ENCODE results near the gene ZNF592. TPM values are rescaled to one million over a fixed set of nuclear protein-coding genes. Genes with fewer than 3 reads are reported as not detected.

Gene ZNF592
- total RNA-seq, 1 experiment from 2014 or later, result 6.6 TPM

DNA sequence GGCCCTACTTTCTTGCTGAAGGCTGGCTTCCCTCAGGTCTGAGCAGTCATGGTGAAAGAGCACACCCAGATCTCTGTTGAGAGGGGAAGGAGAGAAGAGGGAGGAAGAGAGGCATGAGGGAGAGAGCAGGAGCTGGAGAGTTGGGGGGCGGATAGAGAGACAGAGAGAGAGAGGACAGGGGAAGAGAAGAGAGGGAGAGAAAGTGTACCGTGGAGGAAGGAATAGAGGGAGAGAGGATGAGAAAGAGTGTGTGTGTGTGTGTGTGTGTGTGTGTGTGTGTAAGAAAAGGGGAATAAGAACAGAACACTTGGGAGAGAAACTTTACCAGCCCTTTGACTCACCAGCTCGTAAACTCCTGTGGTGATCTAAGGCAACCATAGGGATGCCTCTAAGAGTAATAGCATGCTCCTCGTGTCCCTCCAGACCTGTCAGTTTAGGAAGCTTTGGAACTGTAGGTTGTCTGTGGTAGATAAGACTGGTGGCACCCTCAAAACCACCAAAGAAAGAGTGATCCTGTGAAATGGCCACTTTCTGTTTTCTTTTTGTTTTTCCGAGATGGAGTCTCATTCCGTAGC lies 18.2 kb downstream of the ZNF592 start:
- in situ Hi-C loops (cut with HindIII; ENCODE audit: low sequenced_read_pairs), result no loop called here

DNA sequence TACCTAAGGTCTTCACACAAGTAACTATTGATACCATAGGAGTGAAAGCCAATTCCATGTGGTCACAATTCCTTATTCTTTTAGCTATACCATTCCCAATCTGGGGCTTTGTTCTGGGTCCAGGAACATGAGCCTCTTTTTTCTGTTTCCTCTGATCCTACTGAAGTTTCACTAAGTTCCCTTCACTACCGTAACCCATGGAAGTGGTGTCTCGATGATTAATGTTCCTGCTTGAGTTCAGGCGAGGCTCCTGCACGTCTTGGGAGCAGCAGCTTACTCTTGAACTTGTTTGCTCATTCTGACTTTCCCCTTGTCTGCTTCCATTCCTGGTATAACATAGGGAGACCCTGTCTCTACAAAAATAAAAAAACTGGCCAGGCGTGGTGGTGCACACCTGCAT lies 23.6 kb downstream of the ZNF592 start:
- no peak for DNase-seq (ENCODE audit: low spot score)
- in situ Hi-C loops (cut with HindIII; ENCODE audit: low sequenced_read_pairs), result no loop called here

More for the DNA sequence above, 18.2 kb downstream of the ZNF592 start:
- no peak for DNase-seq (ENCODE audit: low spot score)

DNA sequence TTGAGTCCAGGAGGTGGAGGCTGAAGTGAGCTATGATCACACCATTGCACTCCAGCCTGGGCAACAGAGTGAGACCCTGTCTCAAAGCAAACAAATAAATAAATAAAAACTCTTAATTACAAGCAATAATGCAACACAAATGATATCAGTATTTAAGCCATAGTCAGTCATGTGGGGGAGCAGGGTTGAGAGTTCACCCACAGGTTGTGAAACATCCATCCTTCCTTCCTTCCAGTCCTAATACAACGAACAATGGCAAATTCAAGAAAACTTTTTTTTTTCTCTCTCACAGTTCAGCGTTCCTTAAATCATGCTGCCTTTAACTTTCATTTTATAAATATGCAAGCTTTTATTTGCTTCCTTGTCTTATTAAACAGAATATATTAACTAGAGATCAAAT lies 24.1 kb downstream of the ZNF592 start:
- no peak for DNase-seq (ENCODE audit: low spot score)
- in situ Hi-C loops (cut with HindIII; ENCODE audit: low sequenced_read_pairs), result no loop called here

DNA sequence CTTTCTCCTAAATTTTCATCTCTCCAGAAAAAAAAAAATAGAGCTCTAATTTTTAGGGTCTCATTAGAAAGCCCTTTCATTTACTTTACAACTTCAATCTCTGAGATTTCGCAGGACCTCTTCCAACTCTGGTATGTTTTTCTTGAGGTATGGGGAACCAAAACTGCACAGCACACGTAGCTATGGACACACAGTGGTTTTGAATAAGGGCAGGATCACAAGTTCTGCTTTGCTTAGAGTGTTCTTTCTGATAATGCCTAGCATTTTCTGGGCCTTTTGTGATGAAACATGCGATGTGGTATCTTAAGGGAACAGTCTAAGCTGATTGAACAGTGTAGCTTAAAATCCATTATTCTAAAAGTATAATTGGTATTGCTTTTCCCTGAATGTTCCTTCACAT lies 25.3 kb downstream of the ZNF592 start:
- in situ Hi-C loops (cut with HindIII; ENCODE audit: low sequenced_read_pairs), result no loop called here

DNA sequence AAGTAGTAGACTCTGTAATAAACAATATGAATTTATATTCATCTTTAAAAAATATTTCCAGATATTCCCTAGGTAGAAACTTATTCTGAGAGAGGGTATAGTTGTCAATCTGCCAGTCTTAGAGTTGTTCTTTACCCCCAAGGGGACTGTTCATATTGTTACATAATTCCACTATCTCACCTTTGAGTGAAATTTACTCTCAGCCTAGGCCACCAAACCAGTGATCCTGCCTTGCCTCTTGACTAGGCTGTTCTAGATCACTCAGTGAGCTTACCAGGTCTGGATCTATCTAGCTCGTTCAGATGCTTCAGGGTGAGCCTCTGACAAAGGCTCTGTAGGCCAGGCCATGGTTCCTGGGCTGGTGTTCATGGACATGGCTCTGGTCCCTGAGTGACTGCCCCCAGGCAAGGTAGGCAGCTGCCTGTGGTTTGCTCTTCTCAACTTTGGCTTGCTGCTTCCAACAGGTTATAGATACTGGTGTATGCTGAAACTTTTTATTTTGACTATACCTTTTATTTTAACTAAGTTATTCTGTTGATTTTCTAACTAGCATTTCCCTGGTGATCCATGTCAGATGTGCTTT lies 27.6 kb downstream of the ZNF592 start:
- in situ Hi-C loops (cut with HindIII; ENCODE audit: low sequenced_read_pairs), result no loop called here
- no peak for DNase-seq (ENCODE audit: low spot score)

More for the DNA sequence above, 25.3 kb downstream of the ZNF592 start:
- DNase-seq (ENCODE audit: low spot score), result no peak

DNA sequence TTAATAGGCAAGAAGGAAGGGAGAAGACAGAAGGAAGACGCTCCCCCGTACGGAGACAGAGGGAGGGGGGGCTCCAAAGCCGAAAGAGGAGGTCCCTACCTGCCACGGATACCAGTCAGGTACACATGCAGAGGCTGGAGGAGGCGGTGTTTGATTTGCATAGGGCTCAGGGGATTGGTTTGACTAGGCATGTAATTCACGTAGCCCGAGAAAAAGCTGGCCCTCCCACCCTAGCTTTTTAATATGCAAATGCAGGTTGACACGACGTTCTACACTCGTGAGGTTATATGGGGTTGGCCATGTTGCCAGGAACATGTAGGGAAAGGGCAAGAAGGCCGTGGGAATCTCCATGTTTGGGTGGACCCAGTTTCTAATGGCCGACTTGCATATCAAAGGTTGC lies 29.8 kb downstream of the ZNF592 start:
- DNase-seq (ENCODE audit: low spot score), result no peak
- in situ Hi-C loops (cut with HindIII; ENCODE audit: low sequenced_read_pairs), result no loop called here

DNA sequence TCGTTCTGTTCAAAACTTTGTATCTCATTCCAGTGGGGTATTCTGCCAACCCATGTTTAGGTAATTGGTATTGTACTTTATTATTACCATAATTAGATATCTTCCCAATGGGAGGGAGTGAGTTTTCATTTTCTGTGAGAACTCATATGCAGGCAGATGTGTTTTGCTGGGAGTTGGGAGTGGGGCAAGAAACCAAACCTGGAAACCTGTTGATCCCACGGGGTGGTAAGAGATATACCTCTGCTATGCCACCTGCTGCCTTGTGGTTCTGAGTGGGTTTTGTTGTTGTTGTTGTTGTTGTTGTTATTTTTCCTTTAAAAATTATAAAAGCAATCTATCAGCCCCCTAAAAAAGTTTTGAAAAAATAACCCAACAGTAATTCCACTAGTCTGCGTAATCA lies 32.1 kb downstream of the ZNF592 start:
- DNase-seq (ENCODE audit: low spot score), result no peak
- in situ Hi-C loops (cut with HindIII; ENCODE audit: low sequenced_read_pairs), result no loop called here

DNA sequence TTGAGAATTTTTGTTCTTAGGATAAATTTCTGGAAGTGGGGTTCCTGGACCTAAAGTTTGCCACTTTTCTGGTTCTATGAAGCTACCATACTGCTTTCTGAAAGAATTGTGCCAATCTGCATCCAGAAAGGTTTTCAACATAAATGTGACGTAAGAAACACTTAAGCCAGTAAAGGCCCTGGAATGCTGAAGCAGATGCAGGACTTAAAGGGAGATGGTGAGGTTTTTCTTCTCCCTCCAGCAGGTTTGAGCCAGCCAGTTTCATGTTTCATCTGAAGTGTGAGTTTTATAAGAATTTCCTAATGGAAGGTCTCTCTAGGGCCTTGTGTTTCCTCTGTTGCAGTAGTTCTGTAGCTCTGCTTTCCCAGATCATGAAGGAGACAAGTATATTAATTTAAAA lies 33.1 kb downstream of the ZNF592 start:
- DNase-seq (ENCODE audit: low spot score), result no peak
- in situ Hi-C loops (cut with HindIII; ENCODE audit: low sequenced_read_pairs), result no loop called here

DNA sequence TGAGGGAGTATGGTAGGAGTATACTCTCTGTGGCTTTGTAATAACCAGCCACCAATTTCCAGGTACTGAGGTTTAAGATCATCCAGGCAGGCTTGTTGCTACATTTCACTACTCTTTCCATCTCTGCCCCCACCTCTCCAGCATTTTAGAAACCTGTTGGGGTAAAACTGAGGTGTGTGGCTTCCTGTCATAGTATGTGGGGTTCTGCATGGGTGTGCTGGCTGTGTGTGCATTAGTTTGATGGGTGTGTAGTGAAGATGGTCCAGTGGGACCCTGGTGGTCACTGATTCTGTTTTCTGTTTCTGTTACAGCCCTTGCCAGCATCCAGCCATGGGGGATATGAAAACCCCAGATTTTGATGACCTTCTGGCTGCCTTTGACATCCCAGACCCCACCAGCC lies 34.0 kb downstream of the ZNF592 start:
- in situ Hi-C loops (cut with HindIII; ENCODE audit: low sequenced_read_pairs), result no loop called here

DNA sequence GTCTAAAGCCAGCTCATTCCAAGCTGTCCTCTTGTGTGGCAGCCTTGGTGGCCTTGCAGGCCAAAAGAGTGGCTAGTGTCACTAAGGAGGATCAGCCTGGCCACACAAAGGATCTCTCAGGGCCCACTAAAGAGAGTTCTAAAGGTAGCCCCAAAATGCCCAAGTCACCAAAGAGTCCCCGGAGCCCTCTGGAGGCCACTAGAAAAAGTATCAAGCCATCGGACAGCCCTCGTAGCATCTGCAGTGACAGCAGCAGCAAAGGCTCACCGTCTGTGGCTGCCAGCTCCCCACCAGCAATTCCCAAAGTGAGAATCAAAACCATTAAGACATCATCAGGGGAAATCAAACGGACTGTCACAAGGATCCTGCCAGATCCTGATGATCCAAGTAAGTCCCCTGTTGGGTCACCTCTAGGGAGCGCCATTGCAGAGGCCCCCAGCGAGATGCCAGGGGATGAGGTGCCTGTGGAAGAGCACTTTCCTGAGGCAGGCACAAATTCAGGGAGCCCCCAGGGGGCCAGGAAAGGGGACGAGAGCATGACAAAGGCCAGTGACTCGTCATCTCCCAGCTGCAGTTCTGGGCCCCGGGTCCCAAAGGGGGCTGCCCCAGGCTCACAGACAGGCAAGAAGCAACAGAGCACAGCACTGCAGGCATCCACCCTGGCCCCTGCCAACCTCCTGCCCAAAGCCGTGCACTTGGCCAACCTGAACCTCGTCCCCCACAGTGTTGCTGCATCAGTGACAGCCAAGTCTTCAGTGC lies 35.3 kb downstream of the ZNF592 start:
- DNase-seq (ENCODE audit: low spot score), result peak; percentile 75
- in situ Hi-C loops (cut with HindIII; ENCODE audit: low sequenced_read_pairs), result no loop called here

More for the DNA sequence above, 34.0 kb downstream of the ZNF592 start:
- DNase-seq (ENCODE audit: low spot score), result no peak

DNA sequence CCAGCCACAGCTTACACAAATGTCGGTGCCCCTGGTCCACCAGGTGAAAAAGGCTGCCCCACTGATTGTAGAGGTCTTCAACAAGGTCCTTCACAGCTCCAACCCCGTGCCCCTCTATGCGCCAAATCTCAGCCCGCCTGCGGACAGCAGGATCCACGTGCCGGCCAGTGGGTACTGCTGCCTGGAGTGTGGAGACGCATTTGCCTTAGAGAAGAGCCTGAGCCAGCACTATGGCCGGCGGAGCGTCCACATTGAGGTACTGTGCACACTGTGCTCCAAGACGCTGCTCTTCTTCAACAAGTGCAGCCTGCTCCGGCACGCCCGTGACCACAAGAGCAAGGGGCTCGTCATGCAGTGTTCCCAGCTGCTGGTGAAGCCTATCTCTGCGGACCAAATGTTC lies 35.9 kb downstream of the ZNF592 start:
- no peak for DNase-seq (ENCODE audit: low spot score)
- in situ Hi-C loops (cut with HindIII; ENCODE audit: low sequenced_read_pairs), result no loop called here

DNA sequence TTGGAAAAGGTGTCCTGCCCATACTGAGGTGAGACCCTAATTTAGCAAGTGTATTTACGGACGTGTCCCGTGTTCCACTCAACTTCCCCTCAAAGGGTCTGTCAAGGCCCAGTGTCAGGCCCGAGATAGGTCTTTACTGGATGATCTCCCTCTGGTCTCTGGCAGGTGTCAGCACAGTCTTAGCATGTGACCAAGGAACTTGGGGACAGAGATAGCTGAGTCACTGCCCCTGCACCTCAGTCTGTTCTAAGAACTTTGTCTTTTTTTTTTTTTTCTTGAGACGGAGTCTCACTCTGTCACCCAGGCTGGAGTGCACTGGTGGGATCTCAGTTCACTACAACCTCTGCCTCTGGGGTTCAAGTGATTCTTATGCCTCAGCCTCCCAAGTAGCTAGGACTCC lies 36.7 kb downstream of the ZNF592 start:
- DNase-seq (ENCODE audit: low spot score), result no peak
- in situ Hi-C loops (cut with HindIII; ENCODE audit: low sequenced_read_pairs), result no loop called here

DNA sequence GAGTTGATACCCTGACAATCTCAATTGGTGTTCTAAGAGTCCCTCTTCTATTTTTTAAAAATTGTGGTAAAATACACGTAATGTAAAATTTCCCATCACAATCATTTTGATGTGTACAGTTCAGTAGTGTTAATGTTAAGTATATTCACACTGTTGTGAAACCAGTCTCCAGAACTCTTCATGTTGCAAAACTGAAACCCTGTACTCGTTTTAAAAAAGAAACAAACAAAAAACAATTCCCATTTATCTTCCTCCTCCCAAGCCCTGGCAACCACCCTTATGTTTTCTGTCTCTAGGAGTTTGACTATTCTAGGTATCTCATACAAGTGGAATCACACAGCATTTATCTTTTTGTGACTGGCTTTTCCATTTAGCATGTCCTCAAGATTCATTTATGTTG lies 40.1 kb downstream of the ZNF592 start:
- no peak for DNase-seq (ENCODE audit: low spot score)
- in situ Hi-C loops (cut with HindIII; ENCODE audit: low sequenced_read_pairs), result no loop called here

DNA sequence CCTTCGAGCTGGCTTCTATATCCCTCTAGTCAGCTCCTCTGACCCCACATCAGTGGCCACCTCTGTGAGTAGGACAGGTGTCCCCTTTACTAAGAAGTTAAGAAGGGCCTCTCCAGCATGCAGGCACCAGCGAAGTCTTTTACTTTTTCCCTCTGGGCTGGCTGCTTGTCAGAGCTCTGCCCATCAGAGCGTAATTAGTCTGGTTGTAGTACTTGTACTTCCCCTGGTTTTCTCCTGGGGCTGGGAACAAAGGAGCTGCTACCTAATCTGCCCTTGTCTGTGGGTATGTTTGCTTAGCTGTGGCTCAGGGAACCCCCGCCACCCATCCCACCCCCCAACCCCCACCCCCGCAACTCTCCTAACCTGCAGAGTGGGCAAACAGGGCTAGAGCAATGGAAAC lies 41.4 kb downstream of the ZNF592 start:
- in situ Hi-C loops (cut with HindIII; ENCODE audit: low sequenced_read_pairs), result no loop called here
- no peak for DNase-seq (ENCODE audit: low spot score)

DNA sequence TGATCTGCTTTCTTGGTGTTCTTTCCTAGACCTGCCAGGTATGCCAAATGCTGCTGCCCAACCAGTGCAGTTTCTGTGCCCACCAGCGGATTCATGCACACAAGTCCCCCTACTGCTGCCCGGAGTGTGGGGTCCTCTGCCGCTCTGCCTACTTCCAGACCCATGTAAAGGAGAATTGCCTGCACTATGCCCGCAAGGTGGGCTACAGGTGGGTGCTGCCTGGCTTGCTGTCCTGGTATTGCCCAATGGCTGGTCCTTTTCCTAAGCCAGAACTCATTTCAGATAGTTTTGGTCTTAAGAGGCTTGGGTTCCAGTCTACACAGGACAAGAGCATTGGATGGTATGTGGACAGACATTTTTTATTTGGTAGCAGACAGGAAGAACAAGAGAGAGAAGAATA lies 42.3 kb downstream of the ZNF592 start:
- no peak for DNase-seq (ENCODE audit: low spot score)
- in situ Hi-C loops (cut with HindIII; ENCODE audit: low sequenced_read_pairs), result no loop called here

DNA sequence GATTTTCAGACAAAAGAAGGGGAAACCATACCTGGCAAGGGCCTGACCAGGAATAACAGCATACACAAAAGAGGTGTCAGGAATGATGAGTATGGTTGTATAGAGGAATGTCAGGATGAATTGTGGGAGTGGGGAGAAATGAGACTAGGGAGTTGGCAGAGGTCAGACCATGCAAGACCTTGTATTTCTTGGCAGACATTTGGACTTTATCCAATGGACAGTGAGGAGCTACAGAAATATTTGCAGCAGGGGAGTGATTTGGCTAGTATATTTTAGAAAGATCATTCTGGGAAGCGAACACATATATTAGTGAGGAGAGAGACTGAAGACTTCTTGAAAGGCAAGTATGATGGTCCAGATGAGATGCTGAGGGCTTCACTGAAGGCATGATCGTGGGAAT lies 43.4 kb downstream of the ZNF592 start:
- in situ Hi-C loops (cut with HindIII; ENCODE audit: low sequenced_read_pairs), result no loop called here
- DNase-seq (ENCODE audit: low spot score), result no peak

DNA sequence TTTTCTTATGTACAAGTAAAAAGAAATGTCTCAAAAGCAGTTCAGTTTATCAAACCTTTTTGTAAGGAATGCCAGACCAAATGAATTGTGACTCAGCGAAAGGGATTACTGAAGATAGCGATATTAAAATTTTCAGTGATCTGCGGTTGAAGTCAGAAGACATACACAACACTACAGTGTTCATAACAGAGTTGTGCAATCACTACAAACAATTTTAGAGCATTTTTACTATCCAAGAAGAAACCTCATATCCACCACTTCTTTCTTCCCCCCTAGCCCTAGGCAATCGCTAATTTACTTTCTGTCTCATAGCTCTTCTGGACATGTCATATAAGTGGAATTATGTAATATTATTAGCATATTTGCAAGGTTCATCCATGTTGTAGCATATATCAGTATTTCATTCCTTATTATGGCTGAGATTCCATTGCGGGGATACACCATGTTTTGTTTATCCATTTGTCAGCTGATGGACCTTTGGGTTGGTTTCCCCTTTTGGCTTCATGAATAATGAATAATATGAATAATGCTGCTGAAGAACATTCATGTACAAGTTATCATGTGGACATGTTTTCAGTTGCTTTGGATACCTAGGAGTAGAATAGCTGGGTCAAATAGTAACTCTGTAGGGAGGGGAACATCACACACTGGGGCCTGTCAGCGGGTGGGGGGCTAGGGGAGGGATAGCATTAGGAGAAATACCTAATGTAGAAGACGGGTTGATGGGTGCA lies 45.2 kb downstream of the ZNF592 start:
- in situ Hi-C loops (cut with HindIII; ENCODE audit: low sequenced_read_pairs), result no loop called here
- DNase-seq (ENCODE audit: low spot score), result no peak

DNA sequence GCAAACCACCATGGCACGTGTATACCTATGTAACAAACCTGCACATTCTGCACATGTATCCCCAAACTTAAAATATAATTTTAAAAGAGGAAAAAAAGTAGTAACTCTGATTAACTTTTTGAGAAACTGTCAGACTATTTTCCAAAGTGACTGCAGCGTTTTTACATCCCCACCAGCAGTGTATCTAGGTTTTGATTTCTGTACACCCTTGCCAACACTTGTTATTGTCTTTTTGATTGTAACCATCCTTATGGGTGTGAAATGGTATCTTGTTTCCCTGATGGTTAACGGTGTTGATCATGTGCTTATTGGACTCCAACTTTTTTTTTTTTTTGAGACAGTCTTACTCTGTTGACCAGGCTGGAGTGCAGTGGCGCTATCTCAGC lies 45.8 kb downstream of the ZNF592 start:
- no peak for DNase-seq (ENCODE audit: low spot score)
- in situ Hi-C loops (cut with HindIII; ENCODE audit: low sequenced_read_pairs), result no loop called here

DNA sequence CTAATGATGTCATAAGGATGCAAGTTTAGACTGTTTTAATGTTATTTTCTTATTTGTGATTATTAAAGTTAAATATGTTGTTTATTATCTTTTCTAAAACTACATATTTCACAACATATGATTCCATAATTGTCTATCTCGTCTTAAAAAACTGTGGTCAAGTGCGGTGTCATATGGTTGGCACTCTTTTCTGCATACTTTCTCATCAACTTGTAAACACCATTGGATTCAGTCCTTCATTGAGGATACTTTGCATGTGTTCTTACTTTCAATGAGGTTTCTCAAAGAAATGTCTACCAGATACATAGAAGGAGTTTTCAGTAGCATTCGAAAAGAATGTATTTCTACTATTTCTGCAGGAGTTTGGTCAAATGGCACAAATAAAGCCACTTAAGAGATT lies 46.8 kb downstream of the ZNF592 start:
- in situ Hi-C loops (cut with HindIII; ENCODE audit: low sequenced_read_pairs), result no loop called here
- no peak for DNase-seq (ENCODE audit: low spot score)

DNA sequence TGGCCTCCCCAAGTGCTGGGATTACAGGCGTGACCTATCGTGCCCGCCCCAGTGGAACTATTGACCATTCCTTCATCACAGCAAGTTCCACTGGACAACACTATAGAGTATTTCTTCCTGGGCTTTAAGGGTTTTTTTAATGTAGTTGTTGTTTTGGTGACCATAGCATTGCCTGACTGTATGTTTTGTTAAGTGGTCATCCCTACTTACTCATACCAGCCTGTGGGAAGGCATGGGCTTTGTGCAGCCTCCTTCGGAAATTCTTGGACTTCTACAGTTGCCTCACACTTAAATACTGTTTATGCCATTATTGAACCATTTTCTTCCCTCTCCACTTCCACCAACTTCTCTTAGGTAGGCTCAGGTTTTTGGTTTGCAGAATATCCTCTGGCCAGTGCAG lies 48.8 kb downstream of the ZNF592 start:
- DNase-seq (ENCODE audit: low spot score), result no peak
- in situ Hi-C loops (cut with HindIII; ENCODE audit: low sequenced_read_pairs), result no loop called here
